Measurements from ENCODE around the gene ST8SIA1.

Gene ST8SIA1

DNA sequence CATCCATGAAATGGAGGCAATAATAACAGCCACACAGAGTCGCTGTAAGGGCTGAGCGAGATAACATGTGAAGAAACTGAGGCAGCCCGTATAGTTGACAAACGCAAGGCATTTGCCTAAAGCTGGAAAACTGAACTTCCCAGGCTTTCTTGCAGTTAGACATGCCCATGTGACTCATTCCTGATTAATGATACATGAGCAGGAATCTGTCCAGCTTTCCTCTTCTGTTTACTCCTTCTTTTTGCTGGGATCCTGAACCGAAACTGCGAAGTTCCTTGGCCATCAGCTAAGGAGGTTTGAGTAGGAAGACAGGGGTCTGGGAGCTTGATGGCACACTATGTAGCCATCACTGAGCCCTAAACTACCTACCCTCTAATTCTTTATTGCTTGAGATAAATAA, 52.2 kb downstream of the ST8SIA1 start:
- DNase-seq: no peak

DNA sequence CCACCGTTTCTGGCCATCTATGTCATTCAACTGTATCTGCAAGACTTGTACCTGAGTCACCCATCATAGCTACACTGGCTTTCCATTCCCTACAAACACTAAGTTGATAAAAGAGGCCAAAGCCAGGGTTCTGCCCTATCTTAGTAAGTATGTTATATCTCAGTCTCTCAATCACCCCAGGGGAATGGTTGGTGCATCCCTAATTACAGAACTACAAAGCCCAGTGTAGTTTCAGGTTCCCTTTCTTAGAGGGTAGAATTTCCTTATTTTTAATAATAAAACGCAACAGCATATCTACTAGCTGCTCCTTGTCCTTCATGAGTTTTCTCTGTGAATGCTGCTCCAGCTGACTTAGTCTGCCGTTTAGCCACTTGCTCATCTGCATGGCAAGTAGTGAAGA, 57.6 kb downstream of the ST8SIA1 start:
- no peak for DNase-seq

DNA sequence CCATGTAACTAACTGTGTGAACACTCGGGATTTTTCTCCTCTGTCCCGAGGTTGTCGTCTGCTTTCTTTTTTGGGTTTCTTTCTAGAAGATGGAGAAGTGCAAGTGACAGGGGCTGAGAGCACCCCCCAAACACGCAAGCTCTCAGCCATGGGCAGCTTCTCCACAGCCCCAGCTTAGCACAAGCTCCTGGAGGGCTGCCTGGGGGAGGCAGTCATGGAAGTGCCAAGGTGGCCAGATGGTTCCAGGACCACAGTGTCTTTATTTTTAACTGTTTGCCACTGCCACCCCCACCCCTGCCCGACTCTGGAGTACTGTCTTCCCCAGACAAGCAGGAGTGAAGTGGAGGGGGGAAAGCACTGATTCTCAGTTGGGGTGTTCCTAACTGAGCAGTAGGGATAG, 58.2 kb downstream of the ST8SIA1 start:
- no peak for DNase-seq

DNA sequence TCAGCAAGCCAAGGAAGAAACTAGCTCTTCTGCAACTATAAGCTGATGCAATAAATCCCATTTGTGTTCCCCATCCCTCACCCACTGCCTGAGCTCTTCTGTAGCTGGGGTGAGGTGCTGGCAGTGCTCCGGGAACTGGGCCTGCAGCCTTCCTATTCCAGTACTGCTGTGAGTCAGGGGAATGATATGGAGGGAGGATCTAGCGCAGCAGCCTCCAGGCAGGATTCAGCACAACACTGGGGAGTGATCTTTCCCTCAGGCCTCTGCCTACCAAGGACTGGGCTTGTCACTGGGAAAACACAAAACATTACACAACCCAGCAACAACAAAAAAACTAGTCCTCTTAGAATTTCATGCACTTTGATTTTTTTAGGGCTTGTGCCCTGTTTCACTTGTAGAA, 58.7 kb downstream of the ST8SIA1 start:
- DNase-seq: no peak

DNA sequence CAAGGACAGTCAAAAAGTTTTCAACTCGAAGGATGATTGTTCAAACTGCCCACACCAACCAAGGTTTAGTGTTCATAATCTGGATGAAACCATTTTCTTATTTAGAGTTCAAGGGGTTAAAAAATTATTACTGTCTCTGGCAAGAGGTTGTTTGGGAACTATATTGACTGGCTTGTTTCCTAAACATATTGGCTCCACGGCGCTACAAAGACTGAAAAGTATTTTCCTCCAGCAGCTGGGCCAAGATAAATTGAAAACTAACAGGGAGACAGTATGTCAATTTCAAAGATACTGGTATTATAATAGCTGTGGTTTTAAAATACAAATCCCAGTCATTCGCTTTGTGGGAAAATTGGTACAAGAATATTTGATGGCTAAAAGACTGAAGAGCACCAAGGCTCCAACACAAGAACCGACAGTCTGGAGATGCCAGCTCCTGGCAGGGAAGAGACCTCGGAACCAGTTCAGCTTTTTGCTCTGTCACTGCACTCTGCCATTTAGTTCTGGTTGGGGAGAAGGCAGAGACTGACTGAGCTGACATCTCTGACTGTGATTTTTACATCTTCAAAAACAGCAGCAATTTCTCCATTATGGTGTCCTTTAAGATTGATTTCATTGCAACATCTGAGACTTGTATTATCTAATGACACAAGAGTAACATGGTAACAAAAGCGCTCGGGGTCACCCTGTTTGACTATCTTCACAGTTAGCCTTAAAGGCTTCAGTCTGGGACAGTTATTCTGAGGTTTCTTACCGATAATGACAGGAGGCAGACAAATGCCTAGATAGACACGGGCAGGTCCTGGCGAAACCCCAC, 62.0 kb downstream of the ST8SIA1 start:
- DNase-seq: no peak

DNA sequence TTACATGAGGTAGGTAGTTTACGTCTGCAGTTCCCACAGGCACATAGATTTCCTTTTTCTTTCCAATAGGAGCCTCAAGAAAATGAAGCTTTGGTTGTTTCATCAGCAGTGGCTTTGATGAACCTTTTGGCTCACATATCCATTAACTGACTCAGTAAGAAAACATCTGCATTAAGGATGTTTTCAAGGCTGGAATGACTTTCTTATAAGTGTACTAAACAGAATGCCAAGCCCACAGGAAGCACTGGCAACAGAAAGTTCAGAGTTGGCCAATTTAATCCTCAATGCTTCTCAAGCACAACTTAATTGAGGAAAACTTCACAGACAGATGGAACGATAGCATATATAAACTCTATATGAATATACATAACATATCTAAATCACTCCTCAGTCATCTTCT, 63.5 kb downstream of the ST8SIA1 start:
- no peak for DNase-seq

DNA sequence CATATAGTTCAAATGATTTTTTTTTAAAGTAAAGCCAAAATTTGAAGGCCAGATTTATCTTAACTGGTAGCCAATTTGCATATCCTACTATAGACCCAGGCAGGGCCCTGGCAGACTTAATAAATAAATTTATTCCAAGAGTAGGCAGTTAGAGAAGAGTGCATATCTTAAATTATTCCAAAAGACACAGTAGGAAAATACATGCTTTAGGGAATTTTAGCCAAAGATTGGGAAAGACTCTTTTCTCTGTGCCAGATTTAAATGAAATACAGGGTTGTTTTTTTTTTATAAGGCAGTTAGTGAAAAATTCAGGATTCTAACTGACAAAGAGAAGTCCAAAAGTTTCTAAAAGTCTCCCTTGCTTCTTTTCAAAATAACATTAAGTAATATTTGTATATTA, 65.5 kb downstream of the ST8SIA1 start:
- DNase-seq: no peak

DNA sequence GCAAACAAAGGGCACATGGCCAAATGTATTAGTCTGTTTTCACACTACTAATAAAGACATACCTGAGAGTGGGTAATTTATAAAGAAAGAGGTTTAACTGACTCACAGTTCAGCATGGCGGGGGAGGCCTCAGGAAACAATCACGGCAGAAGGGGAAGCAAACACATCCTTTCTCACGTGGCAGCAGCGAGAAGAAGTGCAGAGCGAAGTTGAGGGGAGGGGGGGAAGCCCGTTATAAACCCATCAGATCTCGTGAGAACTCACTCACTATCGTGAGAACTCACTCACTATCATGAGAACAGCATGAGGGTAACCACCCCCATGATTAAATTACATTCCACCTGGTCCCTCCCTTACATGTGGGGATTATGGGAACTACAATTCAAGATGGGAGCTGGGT, 66.1 kb downstream of the ST8SIA1 start:
- no peak for DNase-seq

DNA sequence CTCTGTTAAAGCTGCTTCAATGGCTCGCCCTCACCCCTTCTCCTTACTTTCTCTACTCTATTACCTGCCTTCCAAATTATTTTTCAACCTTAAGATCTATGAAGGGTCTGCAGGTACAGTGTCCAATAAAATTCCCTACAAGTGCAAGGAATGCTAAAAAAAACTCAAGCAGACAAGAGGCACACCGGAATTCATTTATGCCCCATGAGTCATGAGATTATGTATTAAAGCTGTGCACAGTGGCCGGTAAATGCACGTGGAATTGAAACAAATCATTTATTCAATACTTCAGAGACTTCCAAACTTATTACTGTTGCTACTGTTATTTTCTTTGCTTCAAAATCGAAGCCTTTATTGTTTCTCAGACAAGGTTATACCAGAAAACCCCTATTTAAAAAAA, 68.4 kb downstream of the ST8SIA1 start:
- DNase-seq: no peak

DNA sequence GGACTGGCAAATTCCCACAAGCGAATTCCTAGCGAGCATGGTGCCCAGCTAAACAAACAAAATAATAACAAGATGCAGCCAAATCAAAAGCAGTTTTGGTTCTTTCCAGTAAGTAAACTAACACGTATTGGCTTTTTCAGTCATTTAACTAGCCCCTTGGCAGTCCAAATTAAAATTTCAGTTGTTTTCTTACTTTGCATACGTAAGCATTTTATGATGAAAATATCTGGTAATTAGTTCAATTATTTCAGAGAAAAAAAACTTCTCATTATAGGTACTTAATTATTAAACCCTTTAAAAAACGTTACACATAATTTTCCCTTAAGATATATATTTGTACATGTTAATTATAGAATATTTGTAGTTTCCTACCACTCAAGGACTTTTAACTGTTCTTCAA, 70.1 kb downstream of the ST8SIA1 start:
- DNase-seq: no peak

DNA sequence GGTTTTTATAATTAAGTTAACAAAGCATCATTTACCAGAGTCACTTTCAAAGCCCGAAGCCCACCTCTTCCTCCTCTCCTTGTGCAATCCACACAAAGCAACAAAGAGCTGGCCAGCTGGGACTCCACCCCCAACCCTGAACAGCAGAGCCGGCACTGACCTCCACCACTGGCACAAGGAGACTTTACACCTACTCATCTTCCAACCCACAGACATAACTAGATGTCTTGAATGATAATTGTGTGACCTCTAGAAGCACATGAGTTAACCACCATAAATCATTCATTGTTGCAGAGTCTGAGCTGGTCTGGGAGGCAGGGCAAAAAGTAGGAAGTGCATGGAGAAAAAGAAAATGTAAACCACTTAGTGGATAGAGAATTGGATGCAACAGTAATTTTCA, 72.2 kb downstream of the ST8SIA1 start:
- no peak for DNase-seq

DNA sequence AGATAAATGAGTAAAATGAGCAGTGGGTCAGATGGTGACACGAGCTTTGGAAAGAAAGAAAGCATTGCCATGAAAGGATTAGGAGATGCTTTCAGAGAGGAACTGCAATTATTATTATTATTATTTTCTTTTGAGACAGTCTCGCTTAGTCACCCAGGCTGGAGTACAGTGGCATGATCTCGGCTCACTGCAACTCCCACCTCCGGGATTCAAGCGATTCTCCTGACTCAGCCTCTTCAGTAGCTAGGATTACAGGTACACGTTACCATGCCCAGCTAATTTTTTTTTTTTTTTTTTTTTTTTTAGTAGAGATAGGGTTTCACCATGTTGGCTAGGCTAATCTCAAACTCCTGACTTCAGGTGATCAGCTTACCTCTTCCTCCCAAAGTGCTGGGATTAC, 77.4 kb downstream of the ST8SIA1 start:
- DNase-seq: no peak

DNA sequence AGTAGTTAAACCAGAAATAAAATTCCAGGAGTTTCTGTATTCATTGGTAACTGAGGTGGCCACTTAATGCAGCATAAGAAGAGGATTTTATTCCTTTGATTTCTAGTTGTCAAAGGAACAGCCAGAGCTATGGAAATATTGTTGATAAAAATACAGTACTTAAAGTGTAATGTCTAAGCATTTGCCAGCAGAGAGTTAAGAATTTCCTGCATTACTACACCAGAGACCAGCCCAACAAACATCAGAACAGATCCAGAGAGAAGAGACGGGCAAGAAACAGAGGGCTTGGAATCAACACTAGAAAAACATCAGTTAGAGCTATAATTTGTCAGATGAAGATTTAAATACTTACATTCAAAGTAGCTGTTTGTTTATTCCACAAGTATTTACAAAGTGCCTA, 77.9 kb downstream of the ST8SIA1 start:
- no peak for DNase-seq

DNA sequence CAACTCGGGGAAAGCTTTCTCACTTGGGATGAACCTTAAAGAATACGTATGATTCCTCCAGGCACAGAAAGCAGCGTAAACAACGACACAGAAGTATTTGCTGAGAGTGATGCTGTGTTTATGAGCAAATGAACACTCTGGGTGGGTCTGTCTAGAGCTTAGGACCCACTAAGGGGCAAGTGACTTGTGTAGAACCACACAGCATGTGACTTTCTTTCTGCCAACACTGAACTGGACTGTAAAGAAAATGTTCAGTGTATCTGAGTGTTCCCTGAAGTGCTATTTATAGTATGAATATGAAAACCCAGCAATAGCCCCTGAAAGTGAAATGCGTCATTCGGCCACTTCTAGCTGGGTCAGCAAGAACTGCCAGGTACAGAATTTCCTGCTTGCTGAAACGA, 78.5 kb downstream of the ST8SIA1 start:
- DNase-seq: no peak

DNA sequence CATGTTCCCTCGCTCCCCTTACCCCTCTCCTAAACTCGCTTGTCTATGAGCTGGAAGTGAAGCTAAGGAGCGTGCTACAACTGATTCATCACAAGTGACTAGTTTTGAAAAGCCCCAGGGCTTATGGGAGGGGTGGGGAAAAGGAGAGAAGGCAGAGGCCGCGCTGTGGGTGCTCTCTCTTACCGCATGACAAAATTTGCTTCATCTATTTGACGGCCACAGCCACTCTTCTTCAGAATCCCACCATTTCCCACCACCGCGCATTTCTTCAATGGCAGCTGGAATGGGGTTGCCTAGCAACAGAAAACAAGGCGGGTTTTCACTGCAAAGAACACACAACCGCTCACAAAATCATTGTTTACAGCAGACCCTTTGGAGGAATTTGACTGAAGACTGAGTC, 79.4 kb downstream of the ST8SIA1 start:
- no peak for DNase-seq

DNA sequence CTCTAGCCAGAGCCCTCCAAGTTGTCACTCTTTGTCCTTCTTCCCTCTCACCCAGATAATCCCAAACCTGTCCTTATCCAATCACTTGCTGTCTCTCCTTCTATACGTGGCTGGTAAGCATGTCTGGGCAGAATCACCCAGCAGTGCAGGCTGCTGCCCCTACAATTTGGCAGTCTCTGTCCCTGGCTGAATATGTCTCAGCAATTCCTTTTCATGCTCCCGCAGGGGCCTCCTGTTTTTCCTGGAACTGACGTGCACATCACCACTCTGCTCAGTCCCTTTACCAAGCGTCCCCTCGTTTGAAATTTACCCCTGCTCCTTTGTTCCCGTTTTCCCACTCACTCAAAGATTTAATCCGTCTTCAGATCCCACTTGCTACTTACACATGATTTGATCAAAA, 80.0 kb downstream of the ST8SIA1 start:
- no peak for DNase-seq

DNA sequence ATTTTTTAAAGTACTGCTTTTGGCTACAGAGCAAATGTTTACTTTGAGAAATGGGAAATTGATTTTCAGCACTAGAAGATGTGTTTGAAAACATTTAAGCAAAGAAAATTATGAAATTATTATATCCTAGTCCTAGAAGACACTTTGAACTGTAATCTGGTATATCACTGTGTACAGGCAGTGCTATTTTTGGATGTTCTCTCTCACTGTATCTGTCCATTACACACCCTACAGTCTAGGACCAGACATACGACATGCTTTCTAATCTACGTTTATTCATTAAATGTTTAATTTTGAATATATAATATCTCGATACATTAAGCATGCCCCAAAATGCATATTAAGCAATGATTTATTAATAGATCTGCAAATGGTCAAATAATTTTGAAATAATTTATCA, 82.5 kb downstream of the ST8SIA1 start:
- no peak for DNase-seq

DNA sequence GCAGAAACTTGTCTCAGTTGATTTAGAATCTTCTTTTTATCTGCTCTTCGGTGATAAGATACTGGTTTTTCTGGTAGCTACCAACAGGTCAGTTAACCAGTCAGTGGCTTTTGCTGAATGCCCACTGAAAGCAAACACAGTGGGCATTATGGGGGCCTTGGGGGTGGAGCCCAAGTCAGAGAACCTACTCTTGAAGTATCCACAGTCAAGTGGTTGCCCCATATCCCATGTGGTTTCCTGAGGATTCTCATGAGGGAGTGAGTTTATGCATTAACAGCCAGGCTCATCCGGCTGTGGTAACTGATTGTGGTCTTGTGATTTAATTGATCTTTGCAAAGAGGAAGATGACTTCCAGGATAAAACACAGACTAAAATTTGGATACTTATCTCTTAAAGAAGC, 83.7 kb downstream of the ST8SIA1 start:
- no peak for DNase-seq

DNA sequence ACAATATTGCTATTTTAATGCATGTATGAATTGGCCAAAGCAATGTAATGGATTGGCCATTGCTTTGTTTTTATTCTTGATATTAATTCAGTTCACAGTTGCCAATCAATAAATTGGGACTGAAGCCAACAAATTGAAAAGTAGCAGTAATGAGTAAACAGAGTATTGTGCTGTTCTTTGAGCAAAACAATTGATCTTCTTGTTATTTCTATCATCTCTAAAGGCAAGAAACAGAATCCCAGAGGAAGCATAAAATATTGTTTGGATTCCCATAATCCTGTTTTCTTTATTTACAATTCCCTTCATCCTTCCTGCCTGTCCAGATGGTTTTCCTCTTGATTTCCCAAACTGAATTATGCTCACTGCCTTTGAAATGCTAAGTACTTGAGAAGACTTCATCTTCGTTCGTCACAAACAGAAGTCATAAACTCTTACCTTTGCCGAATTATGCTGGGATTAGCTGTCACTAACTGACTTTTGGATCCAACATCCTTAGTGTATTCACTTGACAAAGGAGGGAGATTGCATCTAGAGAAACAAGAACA, 85.9 kb downstream of the ST8SIA1 start:
- DNase-seq: no peak

DNA sequence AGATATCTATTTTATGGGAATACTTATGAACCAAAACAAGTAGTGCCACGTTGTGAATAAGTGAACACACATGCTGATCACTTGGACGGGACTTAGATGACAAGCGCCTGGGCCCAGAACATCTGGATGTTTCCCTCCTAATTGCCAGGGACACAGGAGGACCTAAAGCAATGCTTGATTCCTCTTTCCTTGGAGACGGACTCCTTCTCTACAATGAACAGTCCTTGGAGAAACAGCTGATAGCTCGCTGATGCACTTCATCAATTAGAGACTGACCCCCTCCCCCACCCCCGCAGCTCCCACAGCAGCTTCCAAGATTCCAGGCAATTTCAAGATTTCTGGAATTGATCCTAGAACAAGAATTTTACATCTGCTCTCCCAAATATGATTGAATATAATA, 86.4 kb downstream of the ST8SIA1 start:
- DNase-seq: no peak

DNA sequence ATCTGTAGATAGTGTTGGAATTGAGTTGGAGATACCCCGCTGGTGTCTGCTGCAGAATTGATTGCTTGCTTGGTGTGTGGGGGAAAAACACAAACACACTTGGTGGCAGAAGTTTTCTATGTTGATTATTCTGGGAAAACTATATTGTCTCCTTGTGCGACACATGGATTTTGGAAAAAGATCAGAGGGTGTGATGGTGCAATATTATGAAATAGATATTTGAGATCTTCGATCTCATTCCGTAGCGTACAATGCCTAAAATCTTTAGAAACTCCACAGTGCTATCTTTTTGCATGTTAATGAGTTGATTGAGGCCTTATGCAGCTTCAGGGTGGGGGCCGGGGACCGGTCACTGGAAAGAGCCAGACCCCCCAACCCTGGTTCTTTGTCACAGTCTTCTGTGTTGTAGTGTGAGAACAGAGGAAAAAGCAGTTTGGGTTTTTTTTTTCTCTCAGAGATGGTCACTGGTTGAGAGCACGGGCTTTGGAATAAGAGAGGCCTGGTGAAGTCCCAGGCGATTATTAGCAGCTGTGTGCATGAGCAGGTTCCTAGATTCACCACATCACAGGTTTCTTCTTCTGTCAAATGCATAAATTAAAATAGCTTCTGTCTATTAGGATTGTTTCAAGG, 88.2 kb downstream of the ST8SIA1 start:
- DNase-seq: no peak

DNA sequence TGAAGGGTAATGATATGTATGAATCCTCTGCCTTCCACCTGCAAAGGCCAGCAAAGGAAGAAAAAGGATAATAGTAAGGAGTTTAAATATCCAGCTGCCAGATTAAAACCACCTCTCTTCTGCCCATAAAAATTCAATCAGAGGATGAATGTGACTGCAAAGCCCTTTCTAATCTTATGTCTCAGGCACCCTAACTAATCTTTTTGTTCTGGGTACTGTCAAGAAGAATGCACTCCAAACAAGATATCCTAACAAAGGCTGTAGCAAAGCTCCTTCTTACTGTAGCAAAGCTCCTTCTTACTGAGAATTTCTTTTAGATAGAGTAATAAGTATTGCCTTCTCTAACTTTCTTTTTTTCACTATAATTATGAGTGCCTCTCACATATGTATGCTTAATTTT, 91.8 kb downstream of the ST8SIA1 start:
- DNase-seq: no peak

DNA sequence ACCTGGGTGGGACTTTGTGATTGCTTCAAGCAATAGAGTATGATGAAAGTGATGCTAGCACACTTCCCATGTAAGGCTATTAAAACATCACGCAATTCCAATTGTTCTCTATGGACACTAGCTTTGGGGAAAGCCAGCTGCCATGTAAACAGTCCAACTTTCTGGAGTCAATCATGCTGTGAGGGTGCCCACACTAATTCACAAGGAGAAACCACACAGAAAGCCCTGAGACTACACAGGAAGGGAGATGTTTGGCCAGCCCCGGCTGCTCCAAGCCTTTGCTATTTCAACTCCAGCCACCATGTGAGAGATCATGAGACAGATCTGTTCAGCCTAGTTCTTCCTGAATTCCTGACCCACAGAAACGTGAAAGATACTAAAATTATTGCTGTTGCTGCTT, 96.3 kb downstream of the ST8SIA1 start:
- no peak for DNase-seq

DNA sequence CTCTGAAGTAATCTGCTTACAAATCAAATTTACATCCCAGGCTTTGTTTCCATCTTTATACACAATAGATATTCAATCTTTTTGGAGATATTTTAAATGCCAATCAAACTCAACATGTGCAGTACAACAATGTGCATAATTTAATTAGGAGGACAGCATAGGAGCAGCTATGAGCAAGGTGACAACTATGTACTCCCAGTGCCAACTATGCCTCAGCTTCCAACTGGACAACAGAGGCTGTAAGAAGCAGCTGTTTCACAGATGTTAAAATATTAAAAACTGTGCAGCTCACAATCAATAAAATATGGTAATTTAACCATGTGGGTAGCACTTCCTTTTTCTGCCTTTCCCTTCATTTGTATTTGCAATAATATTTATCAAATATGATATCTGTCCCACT, 99.9 kb downstream of the ST8SIA1 start:
- DNase-seq: no peak

DNA sequence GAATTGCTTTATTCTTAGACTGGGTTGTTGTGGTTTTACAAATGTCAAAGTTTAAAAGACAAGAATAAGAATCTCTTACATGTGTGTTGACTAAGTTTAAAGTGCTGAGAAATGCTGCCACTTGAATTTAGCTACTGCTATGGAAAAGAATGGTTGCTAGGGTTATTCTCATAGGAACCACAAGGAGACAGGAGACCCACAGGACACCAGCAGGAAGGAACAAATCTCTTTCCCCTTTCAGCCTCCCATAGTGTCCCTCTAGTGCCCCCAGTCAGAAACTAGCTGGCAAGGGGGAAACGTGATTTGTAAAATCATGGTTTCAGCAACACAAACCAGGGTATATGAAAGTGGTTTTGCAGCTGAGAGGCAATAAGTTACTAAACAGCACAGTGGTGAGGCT, 102.7 kb downstream of the ST8SIA1 start:
- no peak for DNase-seq

All from SHP77 (cell line).